ENCODE data around the gene CFB.

CFB gene

GRCh38 chr6:31899215-31899614, 46.7 kb upstream of the CFB start:
- ChIA-PET CTCF (interaction anchor here (1.0 to 2.6 kb wide), 2 partner anchors 53 to 66 kb away, joined by 3 to 17 read pairs; no protein-coding TSS in a partner anchor), POLR2A (no interaction called here)

GRCh38 chr6:31899882-31900722, 45.8 kb upstream of the CFB start:
- no peak for TF ChIP-seq CTCF (IDR thresholded peaks at IDR 0.05; ENCODE audit: insufficient read depth, low read length, missing control alignments)
- DNase-seq (ENCODE audit: low read depth, low spot score): no peak
- POLR2A ChIA-PET: no interaction called here
- no peak overlapping the region; the same call in 1 of the 2 replicates for H3K4me3 ChIP-seq (ENCODE audit: low read depth, low read length)
- CTCF ChIA-PET: interaction anchor here (1.3 to 6.6 kb wide), 2 partner anchors 11 to 52 kb away, joined by 3 to 35 read pairs; no protein-coding TSS in a partner anchor

More at GRCh38 chr6:31899215-31899614, 46.7 kb upstream of the CFB start:
- DNase-seq (ENCODE audit: low read depth, low spot score): no peak
- TF ChIP-seq CTCF (IDR thresholded peaks at IDR 0.05; ENCODE audit: insufficient read depth, low read length, missing control alignments): no peak
- H3K4me3 ChIP-seq (ENCODE audit: low read depth, low read length): no peak overlapping the region

GRCh38 chr6:31900917-31901414, 44.9 kb upstream of the CFB start:
- ChIA-PET CTCF (interaction anchor here (1.3 to 6.6 kb wide), 2 partner anchors 11 to 51 kb away, joined by 3 to 35 read pairs; no protein-coding TSS in a partner anchor), POLR2A (interaction anchor here (1.5 to 2.3 kb wide), 2 partner anchors 38 to 73 kb away, joined by 5 to 6 read pairs; partner anchors contain the start of genes HSPA1B and NEU1)
- no peak for DNase-seq (ENCODE audit: low read depth, low spot score)
- TF ChIP-seq CTCF (IDR thresholded peaks at IDR 0.05; ENCODE audit: insufficient read depth, low read length, missing control alignments): no peak
- peak overlapping the region; percentile 73 for H3K4me3 ChIP-seq (ENCODE audit: low read depth, low read length)

- no peak for DNase-seq (ENCODE audit: low read depth, low spot score)
- CTCF ChIA-PET: interaction anchor here (1.3 to 6.6 kb wide), 2 partner anchors 12 to 50 kb away, joined by 3 to 35 read pairs; no protein-coding TSS in a partner anchor
- no peak for TF ChIP-seq CTCF (IDR thresholded peaks at IDR 0.05; ENCODE audit: insufficient read depth, low read length, missing control alignments)
- peak overlapping the region; percentile 73 for H3K4me3 ChIP-seq (ENCODE audit: low read depth, low read length)
- POLR2A ChIA-PET: interaction anchor here (1.4 to 2.3 kb wide), 3 partner anchors 39 to 74 kb away, joined by 3 to 6 read pairs (median 5); partner anchors contain the start of genes HSPA1B and NEU1
Observed at GRCh38 chr6:31901415-31901952, 44.4 kb upstream of the CFB start.

GRCh38 chr6:31901953-31902643, 43.8 kb upstream of the CFB start, which contains the start of gene ZBTB12:
TSS of gene ZBTB12 (minus strand) at chr6:31902086. CDS start at chr6:31901305, 781 bp downstream.
- H3K4me3 ChIP-seq (ENCODE audit: low read depth, low read length): peak within 1 kb of the TSS; percentile 73
- peak; percentile 80 for DNase-seq (ENCODE audit: low read depth, low spot score)
- CTCF ChIA-PET: interaction anchor here (1.0 to 6.6 kb wide), 2 partner anchors 15 to 50 kb away, joined by 4 to 35 read pairs; no protein-coding TSS in a partner anchor
- POLR2A ChIA-PET: interaction anchor here (0.7 to 2.3 kb wide), 5 partner anchors 11 to 75 kb away, joined by 3 to 6 read pairs (median 4); partner anchors contain the start of genes HSPA1B, NELFE, NEU1 and SKIC2
- TF ChIP-seq CTCF (IDR thresholded peaks at IDR 0.05; ENCODE audit: insufficient read depth, low read length, missing control alignments): no peak

Data from AG04449 (cell line).